ENCODE results near the gene TYW3. TPM values are rescaled to one million over a fixed set of nuclear protein-coding genes. Genes with fewer than 3 reads are reported as not detected.

TYW3 gene
- total RNA-seq, 4 donors from 2014 or later, result 9.3 to 16.5 (median 12.6) TPM

GRCh38 chr1:74766579-74766978 lies 33.6 kb downstream of the TYW3 start:
- TF ChIP-seq CTCF (IDR thresholded peaks at IDR 0.05; ENCODE audit: low read depth), result no peak

- no peak for TF ChIP-seq CTCF (IDR thresholded peaks at IDR 0.05; ENCODE audit: low read depth)
Measured at GRCh38 chr1:74767490-74767889, 34.5 kb downstream of the TYW3 start.

- TF ChIP-seq CTCF (IDR thresholded peaks at IDR 0.05; ENCODE audit: low read depth), result no peak
Measured at GRCh38 chr1:74771913-74772515, 39.1 kb downstream of the TYW3 start.

- no peak for TF ChIP-seq CTCF (IDR thresholded peaks at IDR 0.05; ENCODE audit: low read depth)
Measured at GRCh38 chr1:74772945-74773344, 40.0 kb downstream of the TYW3 start.

GRCh38 chr1:74773582-74773981 lies 40.6 kb downstream of the TYW3 start:
- no peak for TF ChIP-seq CTCF (IDR thresholded peaks at IDR 0.05; ENCODE audit: low read depth)

- TF ChIP-seq CTCF (IDR thresholded peaks at IDR 0.05; ENCODE audit: low read depth), result no peak
Measured at GRCh38 chr1:74775735-74776134, 42.8 kb downstream of the TYW3 start.

- no peak for TF ChIP-seq CTCF (IDR thresholded peaks at IDR 0.05; ENCODE audit: low read depth)
Measured at GRCh38 chr1:74777525-74777924, 44.6 kb downstream of the TYW3 start.

All from subcutaneous adipose tissue (tissue), 4 donors.